ENCODE data around the gene PPM1A.

The PPM1A gene

GRCh38 chr14:60248697-60249318, at the start of gene PPM1A:
PPM1A (plus strand) TSS chr14:60249221; CDS start chr14:60282704, 33,483 bp downstream.
- DNase-seq = peak; percentile 88 to 92

- DNase-seq = no peak
These were observed 49.7 kb upstream of the PPM1A start for GRCh38 chr14:60199321-60199720.

- no peak for DNase-seq
These were observed 44.7 kb upstream of the PPM1A start for GRCh38 chr14:60204104-60204842.

- no peak for DNase-seq
These were observed 43.9 kb upstream of the PPM1A start for GRCh38 chr14:60204843-60205774.

GRCh38 chr14:60206249-60206670, 42.8 kb upstream of the PPM1A start:
- DNase-seq = no peak

- peak; percentile 84 to 89 for DNase-seq
These were observed 42.0 kb upstream of the PPM1A start for GRCh38 chr14:60206837-60207533.

GRCh38 chr14:60210703-60211102, 38.3 kb upstream of the PPM1A start:
- DNase-seq = no peak

- DNase-seq = no peak
These were observed 37.9 kb upstream of the PPM1A start for GRCh38 chr14:60211153-60211552.

GRCh38 chr14:60212503-60213371, 36.3 kb upstream of the PPM1A start:
- no peak for DNase-seq

- no peak for DNase-seq
These were observed 35.0 kb upstream of the PPM1A start for GRCh38 chr14:60214003-60214402.

GRCh38 chr14:60214415-60215126, 34.5 kb upstream of the PPM1A start:
- no peak for DNase-seq

- DNase-seq = no peak
These were observed 33.9 kb upstream of the PPM1A start for GRCh38 chr14:60215127-60215444.

GRCh38 chr14:60215520-60216420, 33.3 kb upstream of the PPM1A start:
- no peak for DNase-seq

- DNase-seq = no peak
These were observed 31.3 kb upstream of the PPM1A start for GRCh38 chr14:60217713-60218112.

GRCh38 chr14:60220084-60220483, 28.9 kb upstream of the PPM1A start:
- DNase-seq = no peak

- no peak for DNase-seq
These were observed 28.1 kb upstream of the PPM1A start for GRCh38 chr14:60220917-60221316.

- DNase-seq = no peak
These were observed 27.6 kb upstream of the PPM1A start for GRCh38 chr14:60221457-60221856.

- no peak for DNase-seq
These were observed 26.2 kb upstream of the PPM1A start for GRCh38 chr14:60222820-60223219.

GRCh38 chr14:60225265-60225664, 23.8 kb upstream of the PPM1A start:
- DNase-seq = no peak

GRCh38 chr14:60226298-60226697, 22.7 kb upstream of the PPM1A start:
- DNase-seq = peak; percentile 96 to 98

All from AML-193 (cell line).